Esophagus muscularis mucosa (tissue), 4 donors: ENCODE data around the gene DAPP1. TPM values are rescaled to one million over a fixed set of nuclear protein-coding genes. Genes with fewer than 3 reads are reported as not detected.

Experiments
- DNase-seq: peaks from one replicate; pipeline ENCODE4 v3.0.0-alpha.2; 2017; ENCODE audit errors: extremely low spot score
- H3K27ac ChIP-seq, 4 donors: fragments of 200-600 bp; sonication (generic); replicated peaks in 1 of 4; 1 replicate in 3 of 4; 2 replicates in 1 of 4; pipeline ENCODE4 v1.5.1; 2016 to 2019; ENCODE audit warnings: mild to moderate bottlenecking in 1 of 4
- H3K27me3 ChIP-seq, 4 donors: fragments of 200-600 bp; sonication (generic); one replicate each; pipeline versions ENCODE4 v1.5.1 to v1.6.0; 2016 to 2019
- H3K36me3 ChIP-seq, 4 donors: fragments of 200-600 bp; sonication (generic); one replicate each; pipeline ENCODE4 v1.5.1; 2016 to 2019
- H3K4me1 ChIP-seq, 4 donors: fragments of 200-600 bp; sonication (generic); one replicate each; pipeline ENCODE4 v1.5.1; 2016 to 2019
- H3K4me3 ChIP-seq, 4 donors: fragments of 200-600 bp; sonication (generic); 1 replicate in 2 of 4; 2 replicates in 2 of 4; pipeline ENCODE4 v1.5.1; 2016 to 2019; ENCODE audit warnings: mild to moderate bottlenecking in 4 of 4, moderate library complexity in 1 of 4
- H3K9me3 ChIP-seq, 4 donors: fragments of 200-600 bp; sonication (generic); 1 replicate in 3 of 4; 2 replicates in 1 of 4; pipeline ENCODE4 v1.5.1; 2016 to 2019
- CTCF ChIP-seq, 3 experiments: fragments of 200-600 bp in 2 of 3; fragments of 450-650 bp in 1 of 3; sonication (generic) in 2 of 3; IDR thresholded peaks; one replicate each; pipeline ENCODE4 v1.5.1; 2017 to 2019; ENCODE audit warnings: antibody characterized with exemption in 3 of 3, mild to moderate bottlenecking in 2 of 3, moderate library complexity in 1 of 3
- EP300 ChIP-seq: sonication (generic); formaldehyde crosslinking; IDR thresholded peaks from one replicate; pipeline ENCODE4 v1.6.1; 2017; ENCODE audit warnings: antibody characterized with exemption
- POLR2A ChIP-seq: fragments of 450-650 bp; IDR thresholded peaks from one replicate; pipeline ENCODE4 v1.6.1; 2017; ENCODE audit warnings: antibody characterized with exemption, moderate library complexity, mild to moderate bottlenecking, low read depth
- POLR2AphosphoS5 ChIP-seq, 2 donors: sonication (generic); formaldehyde crosslinking; IDR thresholded peaks; one replicate each; pipeline ENCODE4 v1.6.1; 2017; ENCODE audit warnings: antibody characterized with exemption in 2 of 2
- WGBS: methylation state at CpG from one replicate; pipeline ENCODE4 v1.1.5; 2018; 5-methylcytosine and 5-hydroxymethylcytosine counted together
- intact Hi-C: fragments of 100-400 bp; cut with DNase I; formaldehyde crosslinking; loops from one replicate; pipeline ENCODE4 v1.15.1; 2023
- total RNA-seq, 4 donors: library from RNA; depleted of rRNA; stranded (reverse); fragments of >200 nt; gene quantifications; one replicate each; pipeline versions ENCODE4 v1.1.0 to v1.2.1, GENCODE V29; 2016

Gene DAPP1
- total RNA-seq, 4 donors from 2014 or later, result 0.86 to 2.5 (median 1.1) TPM

DNA sequence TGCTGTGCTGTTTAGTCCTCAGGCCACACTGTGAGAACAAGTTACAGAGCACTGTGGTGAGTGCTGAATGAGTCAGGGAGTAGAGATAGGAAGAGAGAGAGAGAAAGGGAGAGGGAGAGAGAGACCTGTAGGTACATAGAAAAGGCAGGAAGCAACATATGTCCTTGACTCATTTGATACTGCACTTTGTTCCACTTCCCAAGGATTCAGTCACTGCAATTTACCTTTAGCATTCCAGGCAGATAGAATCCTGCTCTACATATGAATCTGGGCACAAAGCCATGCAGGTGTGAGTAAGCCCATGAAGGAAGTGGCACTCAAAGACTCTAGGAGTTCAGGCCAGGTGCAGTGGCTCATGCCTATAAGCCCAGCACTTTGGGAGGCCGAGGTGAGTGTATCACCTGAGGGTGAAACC, 1.0 kb upstream of the DAPP1 start:
- intact Hi-C loops, result loop anchor here (5.0 kb wide), 2 partner anchors 77 to 132 kb away; partner anchors contain the start of genes DNAJB14 and LAMTOR3
- WGBS, result 88% methylated on average over 1 of the region's 1 CpG
- no peak for TF ChIP-seq EP300
- TF ChIP-seq CTCF (IDR thresholded peaks at IDR 0.05), result no peak
- TF ChIP-seq POLR2AphosphoS5 (IDR thresholded peaks at IDR 0.05), result no peak
- TF ChIP-seq POLR2A, result no peak
- H3K9me3 ChIP-seq, result no peaks in the 10 kb centered on the region
- H3K4me1 ChIP-seq, result peaks cover 0 to 12% (median 8%) of the 10 kb centered on the region in 4 donors
- H3K36me3 ChIP-seq, result no peaks in the 10 kb centered on the region
- no peak overlapping the region for H3K27ac ChIP-seq
- no peak overlapping the region for H3K4me3 ChIP-seq
- no peak for DNase-seq
- no peaks in the 10 kb centered on the region for H3K27me3 ChIP-seq

- Histone ChIP-seq H3K27ac (no peak overlapping the region), H3K4me3 (peak overlapping the region in 2 of 4 donors; percentile 18 to 45), H3K36me3 (no peaks in the 10 kb centered on the region), H3K4me1 (peaks cover 4 to 16% (median 9%) of the 10 kb centered on the region in 4 donors), H3K27me3 (no peaks in the 10 kb centered on the region), H3K9me3 (no peaks in the 10 kb centered on the region)
- TF ChIP-seq POLR2AphosphoS5 (IDR thresholded peaks at IDR 0.05) (no peak), CTCF (IDR thresholded peaks at IDR 0.05) (no peak), EP300 (no peak), POLR2A (no peak)
- no peak for DNase-seq
- intact Hi-C loops, result loop anchor here (5.0 kb wide), 2 partner anchors 75 to 130 kb away; partner anchors contain the start of genes DNAJB14 and LAMTOR3
- 71% methylated on average over 4 of the region's 4 CpGs for WGBS
These were observed 773 bp downstream of the DAPP1 start for GRCh38 chr4:99817309-99817890.

DNA sequence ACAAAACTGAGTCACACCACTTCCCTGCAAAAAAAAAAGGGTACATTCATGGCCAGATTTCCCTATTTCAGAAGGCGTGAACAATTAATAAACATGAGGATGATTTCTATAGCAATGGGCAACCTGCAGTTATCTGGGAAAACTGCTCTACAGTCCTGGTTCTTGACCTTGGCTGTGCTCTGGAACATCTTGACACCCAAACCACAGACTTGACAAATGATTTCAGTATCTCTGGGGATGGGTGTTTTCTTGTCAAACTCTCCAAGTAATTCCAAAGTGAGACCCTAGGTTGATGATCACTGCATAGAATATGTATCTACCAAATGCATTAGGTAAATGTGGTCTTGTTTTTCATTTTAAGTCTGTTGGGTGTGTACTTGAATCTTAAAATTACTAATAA, 2.0 kb downstream of the DAPP1 start:
- DNase-seq, result no peak
- Histone ChIP-seq H3K9me3 (no peaks in the 10 kb centered on the region), H3K27me3 (no peaks in the 10 kb centered on the region), H3K36me3 (no peaks in the 10 kb centered on the region), H3K4me1 (peaks cover 4 to 16% (median 12%) of the 10 kb centered on the region in 4 donors), H3K27ac (no peak overlapping the region), H3K4me3 (no peak overlapping the region)
- intact Hi-C loops, result loop anchor here (5.0 kb wide), 2 partner anchors 74 to 129 kb away; partner anchors contain the start of genes DNAJB14 and LAMTOR3
- TF ChIP-seq POLR2A (no peak), EP300 (no peak), CTCF (IDR thresholded peaks at IDR 0.05) (no peak), POLR2AphosphoS5 (IDR thresholded peaks at IDR 0.05) (no peak)
- 83% methylated on average over 1 of the region's 1 CpG for WGBS

- 76% methylated on average over 4 of the region's 4 CpGs for WGBS
- Histone ChIP-seq H3K4me3 (no peak overlapping the region), H3K9me3 (no peaks in the 10 kb centered on the region), H3K4me1 (peaks cover 4 to 16% (median 12%) of the 10 kb centered on the region in 4 donors), H3K27me3 (no peaks in the 10 kb centered on the region), H3K27ac (no peak overlapping the region), H3K36me3 (no peaks in the 10 kb centered on the region)
- intact Hi-C loops, result no loop called here
- no peak for TF ChIP-seq POLR2A
- no peak for TF ChIP-seq EP300
- TF ChIP-seq CTCF (IDR thresholded peaks at IDR 0.05), result no peak
- no peak for TF ChIP-seq POLR2AphosphoS5 (IDR thresholded peaks at IDR 0.05)
- no peak for DNase-seq
These were observed 5.4 kb downstream of the DAPP1 start for GRCh38 chr4:99821918-99822503.
